Osteoblast (primary cell): ENCODE measurements around the gene ZSWIM6. TPM values are rescaled to one million over a fixed set of nuclear protein-coding genes. Genes with fewer than 3 reads are reported as not detected.

Experiments
- DNase-seq: peaks from one replicate; pipeline ENCODE4 v3.0.0; 2011; ENCODE audit warnings: low spot score, mixed read lengths; ENCODE audit not compliant: insufficient read length; ENCODE audit errors: missing footprints
- H2AFZ ChIP-seq: 2 replicates; pipeline ENCODE4 v1.6.0; 2011; ENCODE audit warnings: mild to moderate bottlenecking, low read length
- H3K27ac ChIP-seq: 2 replicates; pipeline ENCODE4 v1.5.1; 2011; ENCODE audit warnings: mild to moderate bottlenecking, low read depth, low read length, moderate library complexity
- H3K27me3 ChIP-seq: 2 replicates; pipeline ENCODE4 v1.6.0; 2012; ENCODE audit warnings: mild to moderate bottlenecking, control low read depth, inconsistent platforms, low read length, moderate library complexity; ENCODE audit not compliant: insufficient read depth
- H3K36me3 ChIP-seq: 2 replicates; pipeline ENCODE4 v1.5.1; 2011; ENCODE audit warnings: mild to moderate bottlenecking, low read length, control low read depth, moderate library complexity; ENCODE audit not compliant: insufficient read depth
- H3K4me1 ChIP-seq: 2 replicates; pipeline ENCODE4 v1.5.1; 2011; ENCODE audit warnings: mild to moderate bottlenecking, low read length, control low read depth, moderate library complexity; ENCODE audit not compliant: insufficient read depth
- H3K4me2 ChIP-seq: 2 replicates; pipeline ENCODE4 v1.6.0; 2011; ENCODE audit warnings: mild to moderate bottlenecking, low read length; ENCODE audit not compliant: insufficient read depth
- H3K4me3 ChIP-seq: fragments of 200-600 bp; sonication (generic); 3 replicates; pipeline ENCODE4 v1.5.1; 2012; ENCODE audit warnings: mild to moderate bottlenecking, low read length, inconsistent platforms; ENCODE audit not compliant: insufficient read depth
- H3K79me2 ChIP-seq: 2 replicates; pipeline ENCODE4 v1.6.0; 2012; ENCODE audit warnings: mild to moderate bottlenecking, low read length, control low read depth, inconsistent platforms; ENCODE audit not compliant: insufficient read depth
- H3K9me3 ChIP-seq: 2 replicates; pipeline ENCODE4 v1.5.1; 2011; ENCODE audit warnings: low read depth, low read length, control low read depth
- H4K20me1 ChIP-seq: 2 replicates; pipeline ENCODE4 v1.6.0; 2012; ENCODE audit warnings: mild to moderate bottlenecking, low read length, control low read depth; ENCODE audit not compliant: insufficient read depth
- total RNA-seq: library from RNA; depleted of rRNA; stranded (reverse); fragments of >200 nt; gene quantifications from 2 replicates; pipeline ENCODE4 v1.2.3, GENCODE V29; 2012
- TF ChIP-seq, protein P1 (sequence below): IDR thresholded peaks from 2 replicates; pipeline ENCODE4 v1.5.1; 2011; ENCODE audit warnings: mild to moderate bottlenecking, low read depth, low read length, moderate library complexity; ENCODE audit errors: extremely low read depth

ZSWIM6 gene
- total RNA-seq = 10.0 and 10.5 TPM in 2 replicates

DNA sequence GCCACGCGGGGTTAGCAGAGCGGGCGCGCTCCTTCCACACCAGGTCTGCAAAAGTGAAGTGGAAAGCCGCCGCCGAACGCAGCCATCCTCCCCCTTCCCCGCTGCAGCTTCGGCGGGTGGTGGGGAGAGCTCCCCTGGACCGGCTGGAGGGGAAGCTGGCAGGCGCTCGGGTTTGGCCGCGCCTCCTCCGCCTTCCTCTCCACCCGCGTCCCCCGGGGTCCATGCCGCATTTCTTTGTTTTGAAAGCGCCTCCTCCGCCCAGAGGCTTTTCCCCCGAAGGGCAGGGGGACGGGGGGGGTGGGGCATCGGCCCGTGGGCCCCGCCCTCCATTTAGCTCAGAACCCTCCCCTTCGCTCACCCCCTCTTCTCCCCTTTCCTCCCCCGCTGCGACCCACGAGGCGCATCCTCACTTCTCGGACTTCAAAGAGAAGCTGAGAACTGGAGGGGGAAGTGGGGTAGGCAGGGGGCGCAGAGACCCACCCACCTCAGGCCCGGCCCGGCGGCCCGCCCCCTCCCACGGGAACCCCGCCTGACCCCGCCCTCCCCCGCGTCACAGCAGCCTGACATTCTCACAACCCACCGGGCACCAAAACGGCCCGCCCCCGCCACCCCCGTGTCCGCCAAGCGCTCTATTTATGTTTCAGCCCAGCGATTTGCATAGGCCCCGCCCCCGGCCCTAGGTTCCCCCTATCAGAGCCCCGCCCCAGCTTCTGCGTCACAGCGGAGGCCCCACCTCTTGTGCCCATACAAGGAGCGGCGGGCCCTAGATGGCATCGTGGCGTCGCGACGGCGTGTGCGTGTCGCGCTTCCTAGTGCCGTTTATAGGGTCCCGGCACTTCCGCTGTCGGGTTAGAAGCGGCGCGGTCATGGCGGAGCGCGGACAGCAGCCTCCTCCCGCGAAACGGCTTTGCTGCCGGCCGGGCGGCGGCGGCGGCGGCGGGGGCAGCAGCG lies at the start of gene ZSWIM6:
ZSWIM6 (plus strand) TSS at position 852 of the 951 bp plus-strand sequence; CDS start at position 867, 15 bp downstream.
- DNase-seq = peak; percentile 99
- no peaks in the 10 kb centered on the region for H3K36me3 ChIP-seq
- TF ChIP-seq, protein P1, sequence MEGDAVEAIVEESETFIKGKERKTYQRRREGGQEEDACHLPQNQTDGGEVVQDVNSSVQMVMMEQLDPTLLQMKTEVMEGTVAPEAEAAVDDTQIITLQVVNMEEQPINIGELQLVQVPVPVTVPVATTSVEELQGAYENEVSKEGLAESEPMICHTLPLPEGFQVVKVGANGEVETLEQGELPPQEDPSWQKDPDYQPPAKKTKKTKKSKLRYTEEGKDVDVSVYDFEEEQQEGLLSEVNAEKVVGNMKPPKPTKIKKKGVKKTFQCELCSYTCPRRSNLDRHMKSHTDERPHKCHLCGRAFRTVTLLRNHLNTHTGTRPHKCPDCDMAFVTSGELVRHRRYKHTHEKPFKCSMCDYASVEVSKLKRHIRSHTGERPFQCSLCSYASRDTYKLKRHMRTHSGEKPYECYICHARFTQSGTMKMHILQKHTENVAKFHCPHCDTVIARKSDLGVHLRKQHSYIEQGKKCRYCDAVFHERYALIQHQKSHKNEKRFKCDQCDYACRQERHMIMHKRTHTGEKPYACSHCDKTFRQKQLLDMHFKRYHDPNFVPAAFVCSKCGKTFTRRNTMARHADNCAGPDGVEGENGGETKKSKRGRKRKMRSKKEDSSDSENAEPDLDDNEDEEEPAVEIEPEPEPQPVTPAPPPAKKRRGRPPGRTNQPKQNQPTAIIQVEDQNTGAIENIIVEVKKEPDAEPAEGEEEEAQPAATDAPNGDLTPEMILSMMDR = no peak
- peaks cover 43% of the 10 kb centered on the region for H3K79me2 ChIP-seq
- peak within 1 kb of the TSS; percentile 81 for H3K27ac ChIP-seq
- H2AFZ ChIP-seq = peak within 1 kb of the TSS; percentile 79
- peak within 1 kb of the TSS; percentile 79 for H3K4me2 ChIP-seq
- no peaks in the 10 kb centered on the region for H3K9me3 ChIP-seq
- H4K20me1 ChIP-seq = peaks cover 29% of the 10 kb centered on the region
- H3K4me1 ChIP-seq = peaks cover 45% of the 10 kb centered on the region
- no peaks in the 10 kb centered on the region for H3K27me3 ChIP-seq
- H3K4me3 ChIP-seq = peak within 1 kb of the TSS; percentile 85

- Histone ChIP-seq H2AFZ (no peak overlapping the region), H3K9me3 (no peaks in the 10 kb centered on the region), H3K27ac (no peak overlapping the region), H3K27me3 (no peaks in the 10 kb centered on the region), H4K20me1 (no peaks in the 10 kb centered on the region), H3K36me3 (no peaks in the 10 kb centered on the region), H3K4me2 (no peak overlapping the region), H3K79me2 (no peaks in the 10 kb centered on the region), H3K4me1 (peaks cover 22% of the 10 kb centered on the region), H3K4me3 (no peak overlapping the region)
- DNase-seq = no peak
- TF ChIP-seq, protein P1 = no peak
Measured at GRCh38 chr5:61283471-61283870, 48.6 kb upstream of the ZSWIM6 start.

- no peak overlapping the region for H2AFZ ChIP-seq
- no peak overlapping the region for H3K4me3 ChIP-seq
- no peak overlapping the region for H3K4me2 ChIP-seq
- H3K4me1 ChIP-seq = peaks cover 16% of the 10 kb centered on the region
- DNase-seq = no peak
- H3K27me3 ChIP-seq = no peaks in the 10 kb centered on the region
- no peaks in the 10 kb centered on the region for H4K20me1 ChIP-seq
- no peaks in the 10 kb centered on the region for H3K9me3 ChIP-seq
- no peaks in the 10 kb centered on the region for H3K79me2 ChIP-seq
- TF ChIP-seq, protein P1 = no peak
- H3K36me3 ChIP-seq = no peaks in the 10 kb centered on the region
- H3K27ac ChIP-seq = no peak overlapping the region
Measured at GRCh38 chr5:61285531-61285930, 46.5 kb upstream of the ZSWIM6 start.

GRCh38 chr5:61286446-61287132 lies 45.5 kb upstream of the ZSWIM6 start:
- Histone ChIP-seq H3K9me3 (no peaks in the 10 kb centered on the region), H3K36me3 (no peaks in the 10 kb centered on the region), H3K4me3 (no peak overlapping the region), H4K20me1 (no peaks in the 10 kb centered on the region), H3K27ac (no peak overlapping the region), H3K4me2 (no peak overlapping the region), H3K4me1 (peaks cover 13% of the 10 kb centered on the region), H3K27me3 (no peaks in the 10 kb centered on the region), H2AFZ (peak overlapping the region; percentile 45), H3K79me2 (no peaks in the 10 kb centered on the region)
- DNase-seq = no peak
- TF ChIP-seq, protein P1 = no peak
